Neural cell (in vitro differentiated cells): ENCODE measurements around the gene NKRF.

Experiments used
- CTCF ChIP-seq: fragments of 450-650 bp; IDR thresholded peaks from 2 replicates; pipeline ENCODE4 v1.5.1; 2014; ENCODE audit warnings: antibody characterized with exemption, mild to moderate bottlenecking, moderate library complexity; ENCODE audit not compliant: poor library complexity, severe bottlenecking
- EP300 ChIP-seq: fragments of 450-650 bp; conservative IDR thresholded peaks from 2 replicates; pipeline ENCODE4 v1.6.1; 2014; ENCODE audit warnings: antibody characterized with exemption, mild to moderate bottlenecking, moderate library complexity; ENCODE audit not compliant: poor library complexity, severe bottlenecking
- EZH2 ChIP-seq: fragments of 200-600, 300-800 bp; shearing (Covaris generic), sonication (generic); IDR thresholded peaks from 2 replicates; pipeline ENCODE4 v1.6.1; 2014; ENCODE audit warnings: antibody characterized with exemption, low read length, borderline replicate concordance, mild to moderate bottlenecking; ENCODE audit not compliant: insufficient read depth, poor library complexity, severe bottlenecking
- MXI1 ChIP-seq: fragments of 450-650 bp; conservative IDR thresholded peaks from 2 replicates; pipeline ENCODE4 v1.6.1; 2014; ENCODE audit warnings: antibody characterized with exemption, mild to moderate bottlenecking; ENCODE audit not compliant: poor library complexity, severe bottlenecking
- POLR2AphosphoS5 ChIP-seq: IDR thresholded peaks from 2 replicates; pipeline ENCODE4 v1.6.1; 2012
- RAD21 ChIP-seq: fragments of 450-650 bp; conservative IDR thresholded peaks from 2 replicates; pipeline ENCODE4 v1.6.1; 2014; ENCODE audit warnings: antibody characterized with exemption, mild to moderate bottlenecking, moderate library complexity
- REST ChIP-seq: IDR thresholded peaks from 2 replicates; pipeline ENCODE4 v1.6.1; 2012; ENCODE audit warnings: borderline replicate concordance
- SMC3 ChIP-seq: fragments of 450-650 bp; conservative IDR thresholded peaks from 2 replicates; pipeline ENCODE4 v1.6.1; 2014; ENCODE audit warnings: antibody characterized with exemption, mild to moderate bottlenecking, moderate library complexity; ENCODE audit not compliant: poor library complexity
- TAF1 ChIP-seq: IDR thresholded peaks from 2 replicates; pipeline ENCODE4 v1.6.1; 2012; ENCODE audit warnings: low read depth

- no peak for TF ChIP-seq EP300
- no peak for TF ChIP-seq REST
- TF ChIP-seq CTCF = no peak
- TF ChIP-seq SMC3 = no peak
- no peak for TF ChIP-seq EZH2
- no peak for TF ChIP-seq TAF1
- TF ChIP-seq RAD21 = no peak
- no peak for TF ChIP-seq POLR2AphosphoS5
- TF ChIP-seq MXI1 = no peak
Measured at GRCh38 chrX:119614776-119615175, 8.6 kb upstream of the NKRF start.
